Endothelial cell of umbilical vein (primary cell): ENCODE results near the gene GAK. TPM values are rescaled to one million over a fixed set of nuclear protein-coding genes. Genes with fewer than 3 reads are reported as not detected.

Experiments used
- BruUV-seq: library from RNA; stranded (reverse); fragments of 400-500 nt; replicated peaks from 2 replicates; lab custom pipeline; 2021; lab: Mats Ljungman, UMichigan
- CTCF ChIA-PET: fragments of 300-600, 350-600 bp; sonication (Branson Sonifier 250); formaldehyde crosslinking; loops from one replicate; lab custom pipeline; 2021; ENCODE audit warnings: antibody characterized with exemption, inconsistent platforms; lab: Charles Lee
- POLR2A ChIA-PET: fragments of 300-600, 350-600 bp; sonication (Branson Sonifier 250); formaldehyde crosslinking; loops from one replicate; lab custom pipeline; 2021; ENCODE audit warnings: antibody characterized with exemption, inconsistent platforms; lab: Charles Lee
- DNase-seq: peaks from one replicate; pipeline ENCODE4 v3.0.0-alpha.2; 2011; ENCODE audit warnings: low read depth, low spot score
- FAIRE-seq: peaks from 2 replicates; lab custom pipeline; 2011; peaks lifted over from hg19 to GRCh38; lab: Jason Lieb, UNC
- H2AFZ ChIP-seq: 2 replicates; pipeline ENCODE4 v1.6.0; 2012; ENCODE audit warnings: low read depth, low read length, control low read depth, inconsistent platforms
- H3K27ac ChIP-seq: 2 replicates; pipeline ENCODE4 v1.5.1; 2011; ENCODE audit warnings: low read depth, mild to moderate bottlenecking, control low read depth, low read length, moderate library complexity; ENCODE audit not compliant: insufficient read depth
- H3K27me3 ChIP-seq, 2 experiments: 2 replicates each; pipeline versions ENCODE4 v1.6.0 to v1.6.1; 2011; ENCODE audit warnings: low read length in 2 of 2, mixed read lengths in 1 of 2; ENCODE audit not compliant: control insufficient read depth in 2 of 2, insufficient read depth in 2 of 2
- H3K36me3 ChIP-seq, 2 experiments: 2 replicates in 1 of 2; 3 replicates in 1 of 2; pipeline ENCODE4 v1.5.1; 2011; ENCODE audit warnings: low read length in 2 of 2, mild to moderate bottlenecking in 1 of 2, moderate library complexity in 1 of 2; ENCODE audit not compliant: control insufficient read depth in 2 of 2, insufficient read depth in 2 of 2; ENCODE audit errors: extremely low read depth in 1 of 2
- H3K4me1 ChIP-seq: 3 replicates; pipeline ENCODE4 v1.5.1; 2011; ENCODE audit warnings: mild to moderate bottlenecking, low read length; ENCODE audit not compliant: control insufficient read depth, insufficient read depth; ENCODE audit errors: extremely low read depth
- H3K4me2 ChIP-seq: 2 replicates; pipeline ENCODE4 v1.6.1; 2011; ENCODE audit warnings: low read length, control low read depth, mixed read lengths; ENCODE audit not compliant: insufficient read depth
- H3K4me3 ChIP-seq, 3 experiments: fragments of 200-600 bp in 1 of 3; sonication (generic), shearing (Covaris generic) in 1 of 3; replicated peaks in 1 of 3; 2 replicates each; pipeline ENCODE4 v1.5.1; 2011 to 2016; ENCODE audit warnings: control low read depth in 3 of 3, low read length in 3 of 3, mild to moderate bottlenecking in 2 of 3, inconsistent platforms in 1 of 3, low read depth in 1 of 3, moderate library complexity in 1 of 3; ENCODE audit not compliant: insufficient read depth in 1 of 3
- H3K79me2 ChIP-seq: 2 replicates; pipeline ENCODE4 v1.6.0; 2012; ENCODE audit warnings: low read length, inconsistent platforms; ENCODE audit not compliant: control insufficient read depth, insufficient read depth
- H3K9ac ChIP-seq: replicated peaks from 2 replicates; pipeline ENCODE3; 2011; ENCODE audit warnings: low read length, control low read depth; ENCODE audit not compliant: insufficient read depth; ENCODE audit errors: extremely low read depth
- H3K9me1 ChIP-seq: replicated peaks from 3 replicates; pipeline ENCODE4 v1.6.0; 2011; ENCODE audit warnings: mild to moderate bottlenecking, low read length; ENCODE audit not compliant: control insufficient read depth, insufficient read depth; ENCODE audit errors: extremely low read depth
- H3K9me3 ChIP-seq: replicated peaks from 2 replicates; pipeline ENCODE4 v1.5.1; 2012; ENCODE audit warnings: low read length, inconsistent platforms; ENCODE audit not compliant: control insufficient read depth, insufficient read depth
- H4K20me1 ChIP-seq: replicated peaks from 2 replicates; pipeline ENCODE3; 2011; ENCODE audit warnings: mild to moderate bottlenecking, low read length; ENCODE audit not compliant: control insufficient read depth, insufficient read depth; ENCODE audit errors: extremely low read depth
- EZH2 ChIP-seq: IDR thresholded peaks from 2 replicates; pipeline ENCODE4 v1.6.1; 2012; ENCODE audit warnings: borderline replicate concordance, low read depth, mild to moderate bottlenecking, moderate library complexity, low read length, inconsistent platforms; ENCODE audit not compliant: severe bottlenecking
- FOS ChIP-seq: IDR thresholded peaks from 2 replicates; pipeline ENCODE4 v1.6.1; 2011; ENCODE audit warnings: mild to moderate bottlenecking, low read length, moderate library complexity, borderline replicate concordance; ENCODE audit not compliant: insufficient read depth
- GATA2 ChIP-seq: IDR thresholded peaks from 2 replicates; pipeline ENCODE4 v1.7.0; 2011; ENCODE audit warnings: low read depth, mild to moderate bottlenecking, moderate library complexity, mixed read lengths, low read length; ENCODE audit not compliant: insufficient read length, insufficient read depth
- JUN ChIP-seq: IDR thresholded peaks from 2 replicates; pipeline ENCODE4 v1.6.1; 2011; ENCODE audit warnings: borderline replicate concordance, low read depth; ENCODE audit not compliant: insufficient read length, insufficient read depth
- MYC ChIP-seq: IDR thresholded peaks from one replicate; pipeline ENCODE4 v1.6.1; 2011; ENCODE audit warnings: mild to moderate bottlenecking, low read depth, low read length
- POLR2A ChIP-seq: IDR thresholded peaks from 2 replicates; pipeline ENCODE4 v1.6.1; 2012; ENCODE audit warnings: low read depth, mild to moderate bottlenecking, control low read depth, low read length
- POLR2AphosphoS5 ChIP-seq: IDR thresholded peaks from 2 replicates; pipeline ENCODE4 v1.6.1; 2012; ENCODE audit warnings: low read depth, mild to moderate bottlenecking, control low read depth, low read length, moderate library complexity; ENCODE audit not compliant: insufficient read depth
- dilution Hi-C: fragments of 300-500 bp; cut with MboI; formaldehyde crosslinking; loops from one replicate; pipeline ENCODE4 v1.15.0; 2019; ENCODE audit warnings: low sequenced_read_pairs; ENCODE audit not compliant: extremely low pct_ligation_motif_present
- intact Hi-C: fragments of 100-400 bp; cut with micrococcal nuclease; formaldehyde crosslinking; loops from one replicate; pipeline ENCODE4 v1.10.0; 2022
- polyA plus RNA-seq, 4 experiments: library from polyadenylated mRNA; depleted of rRNA in 3 of 4; stranded (reverse) in 3 of 4; unstranded in 1 of 4; fragments of >200 nt; gene quantifications; 2 replicates each; pipeline versions ENCODE4 v1.2.1 to v1.2.3, GENCODE V29; 2011 to 2012; ENCODE audit warnings: missing spikeins in 1 of 4
- total RNA-seq: library from RNA; stranded (reverse); gene quantifications from 2 replicates; pipeline ENCODE4 v1.2.3, GENCODE V29; 2021
- TF ChIP-seq, protein P1 (sequence below): IDR thresholded peaks from 2 replicates; pipeline ENCODE4 v1.6.1; 2011; ENCODE audit not compliant: insufficient read depth, insufficient read length
- TF ChIP-seq, protein P2 (sequence below), 2 donors: IDR thresholded peaks; 1 replicate in 1 of 2; 2 replicates in 1 of 2; pipeline ENCODE4 v1.5.1; 2011; ENCODE audit warnings: low read length in 2 of 2, mild to moderate bottlenecking in 2 of 2, moderate library complexity in 2 of 2, control low read depth in 1 of 2, inconsistent platforms in 1 of 2, low read depth in 1 of 2; ENCODE audit not compliant: insufficient read depth in 1 of 2; ENCODE audit errors: extremely low read depth in 1 of 2

GAK gene
- total and polyA plus RNA-seq, 2 donors (not counting 3 experiments of a cell fraction or from before 2014, with no cell fraction given) = 49.6 to 109 TPM

DNA sequence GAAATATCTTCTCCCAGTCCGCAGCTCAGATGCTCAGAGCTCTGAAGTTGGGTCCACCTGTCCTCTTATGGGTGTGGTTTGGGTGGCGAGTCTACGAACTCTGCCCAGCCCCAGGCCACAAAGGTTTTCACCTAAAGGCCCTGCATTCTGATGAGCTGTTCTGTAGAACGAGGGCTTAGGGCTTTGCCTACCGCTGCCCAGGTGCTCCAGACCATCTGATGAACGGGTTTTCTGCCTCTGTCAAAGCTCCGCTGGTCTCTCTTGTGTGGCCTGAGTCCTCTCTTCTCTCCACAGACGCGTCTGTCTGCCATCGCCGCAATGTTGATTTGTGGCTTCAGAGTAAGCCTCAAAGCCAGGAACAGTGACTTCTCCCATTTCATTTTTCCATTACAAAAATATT, 77.8 kb downstream of the GAK start:
- Histone ChIP-seq H3K4me1 (no peaks in the 10 kb centered on the region), H3K4me2 (no peak overlapping the region), H3K27ac (no peak overlapping the region), H3K4me3 (no peak overlapping the region), H3K9me1 (no peaks in the 10 kb centered on the region), H3K9me3 (no peaks in the 10 kb centered on the region), H2AFZ (no peak overlapping the region), H4K20me1 (no peaks in the 10 kb centered on the region), H3K79me2 (no peaks in the 10 kb centered on the region), H3K36me3 (peaks cover 5 to 34% of the 10 kb centered on the region in 2 experiments), H3K27me3 (no peaks in the 10 kb centered on the region), H3K9ac (no peak overlapping the region)
- ChIA-PET CTCF (no interaction called here), POLR2A (no interaction called here)
- DNase-seq (no peak), FAIRE-seq (no peak)
- intact Hi-C loops (no loop called here), dilution Hi-C loops (no loop called here)
- TF ChIP-seq GATA2 (no peak), EZH2 (no peak), MYC (no peak), FOS (no peak), POLR2AphosphoS5 (no peak), POLR2A (no peak), JUN (no peak)
- TF ChIP-seq, protein P1, sequence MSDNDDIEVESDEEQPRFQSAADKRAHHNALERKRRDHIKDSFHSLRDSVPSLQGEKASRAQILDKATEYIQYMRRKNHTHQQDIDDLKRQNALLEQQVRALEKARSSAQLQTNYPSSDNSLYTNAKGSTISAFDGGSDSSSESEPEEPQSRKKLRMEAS = no peak
- TF ChIP-seq, protein P2, sequence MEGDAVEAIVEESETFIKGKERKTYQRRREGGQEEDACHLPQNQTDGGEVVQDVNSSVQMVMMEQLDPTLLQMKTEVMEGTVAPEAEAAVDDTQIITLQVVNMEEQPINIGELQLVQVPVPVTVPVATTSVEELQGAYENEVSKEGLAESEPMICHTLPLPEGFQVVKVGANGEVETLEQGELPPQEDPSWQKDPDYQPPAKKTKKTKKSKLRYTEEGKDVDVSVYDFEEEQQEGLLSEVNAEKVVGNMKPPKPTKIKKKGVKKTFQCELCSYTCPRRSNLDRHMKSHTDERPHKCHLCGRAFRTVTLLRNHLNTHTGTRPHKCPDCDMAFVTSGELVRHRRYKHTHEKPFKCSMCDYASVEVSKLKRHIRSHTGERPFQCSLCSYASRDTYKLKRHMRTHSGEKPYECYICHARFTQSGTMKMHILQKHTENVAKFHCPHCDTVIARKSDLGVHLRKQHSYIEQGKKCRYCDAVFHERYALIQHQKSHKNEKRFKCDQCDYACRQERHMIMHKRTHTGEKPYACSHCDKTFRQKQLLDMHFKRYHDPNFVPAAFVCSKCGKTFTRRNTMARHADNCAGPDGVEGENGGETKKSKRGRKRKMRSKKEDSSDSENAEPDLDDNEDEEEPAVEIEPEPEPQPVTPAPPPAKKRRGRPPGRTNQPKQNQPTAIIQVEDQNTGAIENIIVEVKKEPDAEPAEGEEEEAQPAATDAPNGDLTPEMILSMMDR (IDR thresholded peaks at IDR 0.05; ENCODE audit: extremely low read depth in 1 of 2, insufficient read depth in 1 of 2, low read depth in 1 of 2, low read length in 2 of 2) = no peak
- no TSS peak for BruUV-seq
